Muscle of arm (tissue), 12 donors: ENCODE data around the gene TXN2. TPM values are rescaled to one million over a fixed set of nuclear protein-coding genes. Genes with fewer than 3 reads are reported as not detected.
"Not testable (repeated sequence)": the region's sequence is repeated elsewhere in the genome, so short reads cannot be mapped to it uniquely, and the experiment has no call there.

Source experiments
- DNase-seq: peaks from one replicate; pipeline ENCODE4 v3.0.0-alpha.2; 2013
- polyA plus RNA-seq, 12 donors: library from polyadenylated mRNA; unstranded; fragments of 120-200 nt; gene quantifications; one replicate each; pipeline ENCODE4 v1.2.1, GENCODE V29; 2013; ENCODE audit not compliant: insufficient read length in 12 of 12

TXN2 gene
- polyA plus RNA-seq, 12 donors: 98.7 to 118 (median 106) TPM; not detected in 1

DNA sequence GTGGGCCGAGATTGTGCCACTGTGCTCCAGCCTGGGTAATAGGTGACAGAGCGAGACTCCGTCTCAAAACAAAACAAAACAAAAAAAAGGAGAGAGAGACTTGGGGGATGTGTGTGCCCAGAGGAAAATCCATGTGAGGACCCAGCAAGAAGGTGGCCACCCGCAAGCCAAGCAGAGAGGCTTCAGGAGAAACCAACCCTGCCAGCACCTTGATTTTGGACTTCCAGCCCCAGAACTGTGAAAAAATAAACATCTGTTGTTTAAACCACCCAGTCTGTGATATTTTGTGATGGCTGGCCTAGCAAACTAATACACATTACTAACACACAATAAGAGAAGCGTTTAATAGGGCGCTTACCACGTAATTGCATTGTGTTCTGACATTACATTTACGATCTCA lies 21.2 kb downstream of the TXN2 start:
- DNase-seq: no peak

DNA sequence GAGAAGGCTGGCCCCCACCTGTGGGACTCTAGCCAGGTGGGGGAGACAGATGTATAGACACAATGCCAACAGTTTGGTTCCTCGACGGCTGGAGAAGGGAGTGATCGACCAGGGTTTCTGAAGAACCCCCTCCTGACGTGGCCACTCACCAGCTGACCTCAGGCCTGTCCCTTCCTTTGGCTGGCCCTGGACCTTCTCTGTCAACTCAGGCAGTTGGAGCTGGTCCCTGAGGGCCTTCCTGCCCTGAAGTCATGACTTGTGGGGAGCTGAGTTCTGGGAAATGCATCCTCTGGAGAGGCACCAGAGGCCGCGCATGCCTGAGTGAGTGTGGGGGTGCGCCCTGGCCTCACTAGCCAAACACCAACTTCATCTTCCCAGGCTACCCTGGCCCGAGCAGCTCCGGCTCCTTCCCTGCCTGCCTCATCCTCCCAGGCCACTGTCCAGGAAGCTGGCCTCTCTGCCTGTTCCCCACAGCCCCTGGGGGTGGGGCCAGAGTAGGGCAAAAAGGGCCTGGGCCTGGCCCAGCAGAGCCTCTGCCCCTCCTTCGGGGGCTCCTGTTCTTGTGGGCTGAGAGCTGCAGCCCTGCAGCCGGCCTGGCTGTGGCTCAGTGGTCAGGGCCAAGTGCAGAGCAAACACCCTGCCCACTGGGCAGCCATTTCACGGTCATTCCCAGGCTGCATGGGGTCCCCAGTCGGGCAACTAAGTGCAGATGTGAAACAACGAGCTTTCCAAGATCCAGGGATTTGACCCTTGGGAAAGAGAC lies 23.6 kb downstream of the TXN2 start:
- DNase-seq: no peak

DNA sequence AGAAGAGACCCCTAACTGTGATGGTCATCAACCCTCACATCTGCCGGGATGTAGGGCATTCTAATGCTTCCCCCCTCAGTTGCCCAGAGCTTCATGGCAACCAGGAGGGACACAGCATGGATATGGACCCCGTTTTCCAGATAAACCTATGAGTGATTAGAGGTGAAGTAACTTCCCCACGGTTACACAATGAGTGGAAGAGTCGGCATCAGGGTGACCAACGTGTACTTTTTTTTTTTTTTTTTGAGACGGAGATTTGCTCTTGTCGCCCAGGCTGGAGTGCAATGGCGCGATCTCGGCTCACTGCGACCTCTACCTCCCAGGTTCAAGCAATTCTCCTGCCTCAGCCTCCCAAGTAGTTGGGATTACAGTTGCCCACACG lies 25.0 kb downstream of the TXN2 start:
- no peak for DNase-seq

DNA sequence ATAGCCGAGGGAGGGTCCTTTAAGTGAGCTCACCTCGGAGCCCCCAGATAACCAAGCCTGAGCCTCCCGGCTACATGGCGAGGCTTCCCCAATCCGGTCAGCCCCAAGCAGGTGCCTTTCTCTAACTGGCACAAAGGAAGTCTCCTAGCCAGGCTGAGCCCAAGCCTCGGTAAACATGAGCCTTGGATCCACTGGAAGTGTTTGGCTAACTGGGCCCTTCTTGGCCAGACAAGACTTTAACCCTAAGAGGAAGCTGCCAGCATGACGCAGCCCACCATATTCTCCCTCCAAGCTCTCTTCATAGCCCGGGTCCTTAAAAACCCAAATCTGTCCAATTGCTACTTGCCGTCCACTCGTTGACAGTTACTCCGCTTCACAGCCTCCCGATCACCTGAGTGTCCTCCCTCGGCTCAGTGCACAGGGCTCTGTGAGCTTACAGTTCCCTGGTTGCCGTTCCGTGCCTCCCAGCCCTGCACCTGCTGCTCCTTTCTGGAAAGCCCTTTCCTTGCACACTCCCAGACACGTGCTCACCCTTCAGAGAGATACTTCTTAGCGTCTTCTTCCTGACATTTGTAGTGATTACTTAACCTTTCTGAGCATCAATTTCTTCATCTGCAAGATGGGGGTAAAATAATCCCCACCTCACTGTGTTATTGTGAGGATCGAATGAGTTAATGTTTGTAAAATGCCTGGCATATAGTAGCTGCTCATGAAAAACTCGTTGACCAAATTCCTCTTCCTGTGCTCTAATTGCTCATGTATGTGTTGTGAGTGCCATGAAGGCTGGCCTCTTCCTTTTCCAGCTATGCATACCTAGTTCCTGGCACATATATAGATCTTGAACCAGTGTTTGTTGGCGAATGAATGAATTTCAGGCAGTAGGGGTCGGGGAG lies 25.6 kb downstream of the TXN2 start:
- no peak for DNase-seq

DNA sequence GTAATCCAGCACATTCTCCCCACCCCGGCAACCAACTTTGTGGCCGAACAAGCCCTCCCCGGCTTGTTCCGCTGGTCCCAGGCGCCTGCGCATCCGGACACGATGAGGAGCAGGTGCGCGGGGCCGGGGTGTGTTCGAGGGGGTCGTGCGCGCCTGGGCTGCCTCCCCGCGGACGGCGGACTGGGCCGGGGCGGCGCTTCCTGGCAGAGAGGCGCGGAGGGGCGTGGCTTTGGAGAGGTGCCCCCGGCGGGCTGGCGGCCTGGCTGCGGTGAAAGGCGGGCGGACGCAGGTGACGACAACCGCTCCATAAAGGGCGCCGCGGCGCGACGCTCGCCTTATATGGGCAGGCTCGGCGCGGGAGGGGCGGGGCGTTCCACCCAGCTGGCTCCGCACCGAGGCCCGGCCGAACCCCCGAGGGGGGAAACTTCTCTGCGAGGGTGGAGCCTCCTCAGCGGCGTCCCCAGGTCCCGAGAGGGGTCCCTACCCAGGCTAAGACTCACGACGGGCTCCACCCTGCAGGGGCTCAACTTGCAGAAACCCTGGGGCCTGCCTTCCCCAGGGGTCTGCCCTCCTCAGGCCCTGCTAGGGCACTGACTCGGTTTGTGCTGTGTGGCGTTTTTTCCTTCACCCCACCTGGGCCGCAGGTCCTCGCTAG lies 26.4 kb downstream of the TXN2 start:
- peak; percentile 78 for DNase-seq

DNA sequence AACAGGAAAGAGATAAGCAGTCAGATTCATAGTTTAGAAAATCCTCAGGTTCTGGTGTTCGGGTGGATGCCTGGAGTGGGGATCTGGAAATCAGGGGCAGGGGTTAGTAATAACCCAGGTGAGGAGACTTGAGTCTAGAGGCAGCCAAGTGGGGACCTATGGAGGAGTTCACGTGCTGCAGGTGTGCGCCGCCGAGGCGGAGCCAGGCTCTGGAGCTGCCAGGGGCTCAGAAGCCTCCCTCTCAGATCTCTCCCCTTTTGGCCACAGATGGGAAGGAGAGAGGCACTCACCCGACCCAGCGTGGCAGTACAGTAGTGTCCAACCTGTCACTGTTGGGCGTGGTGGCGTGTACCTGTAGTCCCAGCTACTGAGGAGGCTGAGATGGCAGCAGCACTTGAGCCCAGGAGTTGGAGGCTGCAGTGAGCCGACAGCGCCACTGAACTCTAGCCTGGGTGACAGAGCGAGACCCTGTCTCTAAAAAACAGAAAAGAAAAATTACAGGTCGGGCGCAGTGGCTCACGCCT lies 27.5 kb downstream of the TXN2 start:
- DNase-seq: no peak

DNA sequence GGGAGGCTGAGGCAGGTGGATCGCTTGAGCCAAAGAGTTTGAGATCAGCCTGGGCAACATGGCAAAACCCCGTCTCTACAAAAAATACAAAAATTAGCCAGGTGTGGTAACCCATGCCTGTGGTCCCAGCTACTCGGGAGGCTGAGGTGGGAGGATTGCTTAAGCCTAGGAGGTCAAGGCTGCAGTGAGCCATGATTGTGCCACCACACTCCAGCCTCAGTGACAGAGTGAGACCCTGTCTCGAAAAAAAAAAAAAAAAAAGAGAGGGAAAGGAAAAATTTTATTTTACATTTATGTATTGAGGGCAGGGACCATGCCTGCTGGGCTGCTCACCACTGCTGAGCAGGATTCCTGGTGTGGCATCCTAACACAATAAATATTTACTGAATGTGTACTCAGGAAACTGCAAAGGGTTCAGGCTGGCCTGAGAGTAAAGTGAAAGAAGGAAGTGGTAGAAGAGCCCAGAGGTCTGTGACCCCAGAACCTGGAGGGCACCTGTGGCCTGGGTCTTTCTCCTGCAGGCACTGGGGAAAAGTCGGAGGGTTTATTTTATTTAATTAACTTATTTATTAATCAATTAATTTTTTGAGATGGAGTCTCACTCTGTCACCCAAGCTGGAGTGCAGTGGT lies 28.3 kb downstream of the TXN2 start:
- DNase-seq: not testable (repeated sequence)

DNA sequence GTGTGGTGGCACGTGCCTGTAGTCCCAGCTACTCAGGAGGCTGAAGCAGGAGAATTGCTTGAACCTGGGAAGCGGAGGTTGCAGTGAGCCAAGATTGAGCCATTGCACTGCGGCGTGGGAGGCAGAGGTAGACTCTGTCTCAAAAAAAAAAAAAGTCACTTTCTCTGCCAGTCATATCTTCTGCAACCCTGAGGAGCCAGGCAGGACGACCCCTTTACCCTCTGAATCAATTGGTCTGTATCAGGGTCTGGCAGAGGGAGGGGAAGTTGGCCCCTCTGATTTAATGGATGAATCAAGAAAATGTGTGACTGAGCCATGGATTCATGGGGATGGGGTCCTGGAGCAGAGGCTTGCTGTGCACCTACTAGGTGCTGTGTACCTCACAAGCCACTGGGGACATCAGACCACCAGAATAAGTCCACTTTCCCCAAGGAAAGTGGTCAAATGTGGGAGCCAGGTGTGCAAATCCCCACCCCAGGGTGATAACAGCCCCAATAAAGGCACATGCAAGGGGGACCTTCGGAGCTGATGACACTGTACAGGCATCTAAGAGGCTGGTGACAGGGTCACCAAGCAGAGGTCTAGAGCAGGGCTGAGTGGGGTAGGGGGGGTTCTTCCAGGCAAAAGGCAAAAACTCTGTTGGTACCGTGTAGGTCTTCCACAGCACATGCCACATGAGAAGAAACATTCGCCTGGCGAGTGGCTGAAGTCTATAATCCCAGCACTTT lies 29.0 kb downstream of the TXN2 start:
- DNase-seq: no peak

DNA sequence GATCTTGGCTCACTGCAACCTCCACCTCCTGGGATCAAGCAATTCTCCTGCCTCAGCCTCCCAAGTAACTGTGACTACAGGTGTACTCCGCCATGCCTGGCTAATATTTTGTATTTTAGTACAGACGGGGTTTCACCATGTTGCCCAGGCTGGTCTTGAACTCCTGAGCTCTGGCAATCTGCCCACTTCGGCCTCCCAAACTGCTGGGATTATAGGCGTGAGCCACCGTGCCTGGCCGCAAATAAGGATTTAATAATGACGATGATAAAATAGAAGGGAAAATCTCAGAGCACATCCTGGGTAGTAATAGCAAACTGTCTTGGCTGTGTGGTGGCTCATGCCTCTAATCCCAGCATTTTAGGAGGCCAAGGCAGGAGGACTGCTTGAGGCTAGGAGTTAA lies 30.5 kb downstream of the TXN2 start:
- DNase-seq: not testable (repeated sequence)

DNA sequence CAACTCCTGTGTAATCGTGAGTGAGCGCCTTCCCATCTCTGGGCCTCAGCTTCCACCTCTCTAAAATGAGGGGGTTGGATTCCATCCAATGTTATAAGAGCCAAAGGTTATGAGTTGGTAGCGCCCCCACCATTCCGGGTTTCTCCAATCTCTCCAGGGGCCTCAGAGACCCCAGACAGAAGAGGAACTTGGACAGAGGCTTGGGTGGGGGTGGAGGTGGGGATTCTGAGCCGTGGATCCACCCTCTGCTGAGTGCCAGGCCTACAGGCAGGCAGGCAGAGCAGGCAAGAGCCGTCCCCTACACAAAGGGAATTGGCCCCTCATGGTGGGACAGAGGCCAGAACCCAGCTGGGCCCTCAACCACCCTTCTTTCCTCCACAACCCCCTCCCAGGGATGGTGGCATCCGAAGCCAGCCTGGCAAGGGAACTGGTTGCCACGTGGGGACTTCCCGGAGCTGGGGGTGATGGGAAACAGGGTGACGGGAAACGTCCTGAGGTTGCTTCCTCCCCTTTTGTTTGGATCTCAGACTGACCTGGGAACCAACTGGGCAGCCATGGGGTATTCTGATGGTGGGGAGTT lies 31.8 kb downstream of the TXN2 start:
- DNase-seq: no peak

DNA sequence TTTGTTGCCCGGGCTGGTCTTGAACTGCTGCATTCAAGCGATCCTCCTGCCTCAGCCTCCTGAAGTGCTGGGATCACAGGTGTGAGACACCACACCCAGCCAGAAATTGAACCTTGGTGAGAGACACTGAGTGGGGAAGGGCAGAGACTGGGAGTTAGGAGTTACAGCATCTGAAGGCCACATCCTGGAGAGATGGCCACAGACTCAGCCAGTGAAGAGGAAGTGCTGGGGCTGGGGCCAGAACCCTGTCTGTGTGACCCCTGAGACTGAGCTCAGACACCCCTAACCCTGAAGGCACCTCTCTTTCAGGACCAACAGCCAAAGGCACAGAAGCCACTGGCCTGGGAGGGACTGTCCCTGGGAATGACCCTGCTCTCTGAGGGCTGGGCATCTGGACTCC lies 33.8 kb downstream of the TXN2 start:
- no peak for DNase-seq

DNA sequence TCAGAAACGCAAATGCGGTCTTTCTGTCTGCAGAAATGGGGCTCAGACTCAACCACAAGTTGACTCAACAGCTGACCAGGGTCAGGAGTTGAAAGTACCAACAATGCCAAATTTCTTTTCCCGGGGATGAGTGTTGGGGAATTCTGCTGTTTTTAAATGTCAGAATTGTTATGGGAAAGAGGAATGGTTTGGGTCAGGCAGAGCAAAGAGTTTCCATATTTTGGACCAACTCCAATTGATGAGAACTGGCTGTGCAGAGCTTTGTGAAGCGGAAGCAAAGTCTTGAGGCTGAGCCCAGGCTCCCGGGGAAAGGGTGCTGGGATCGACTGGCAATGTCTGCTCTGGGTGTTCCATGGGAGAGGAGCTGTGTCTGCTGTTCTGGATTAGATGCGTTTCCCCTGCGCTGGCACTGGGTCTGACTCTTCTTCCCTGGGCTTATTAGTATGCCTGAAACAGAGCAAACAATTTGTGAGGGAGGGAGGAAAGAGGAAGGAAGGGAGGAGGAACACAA lies 36.2 kb downstream of the TXN2 start:
- DNase-seq: no peak

DNA sequence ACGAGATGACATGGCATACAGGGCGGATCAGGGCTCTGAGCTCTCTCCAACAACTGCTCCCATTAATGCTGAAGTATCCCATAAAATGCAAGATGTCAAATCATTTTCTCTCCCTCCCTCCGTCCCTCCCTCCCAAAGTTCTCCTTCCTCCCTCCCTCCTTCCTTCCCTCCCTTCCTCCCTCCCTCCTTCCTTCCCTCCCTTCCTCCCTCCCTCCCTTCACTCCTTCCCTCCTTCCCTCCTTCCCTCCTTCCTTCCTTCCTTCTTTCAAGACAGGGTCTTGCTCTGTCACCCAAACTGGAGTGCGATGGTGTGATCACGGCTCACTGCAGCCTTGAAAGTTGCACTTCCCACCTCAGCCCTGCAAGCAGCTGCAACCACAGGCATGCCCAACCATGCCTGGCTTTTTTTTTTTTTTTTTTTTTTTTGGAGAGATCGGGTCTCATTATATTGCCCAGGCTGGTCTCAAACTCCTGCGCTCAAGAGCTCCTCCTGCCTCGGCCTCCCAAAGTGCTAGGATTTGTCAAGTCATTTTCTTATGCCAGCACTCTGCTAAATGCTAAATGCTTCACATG lies 38.2 kb downstream of the TXN2 start:
- DNase-seq: no peak

DNA sequence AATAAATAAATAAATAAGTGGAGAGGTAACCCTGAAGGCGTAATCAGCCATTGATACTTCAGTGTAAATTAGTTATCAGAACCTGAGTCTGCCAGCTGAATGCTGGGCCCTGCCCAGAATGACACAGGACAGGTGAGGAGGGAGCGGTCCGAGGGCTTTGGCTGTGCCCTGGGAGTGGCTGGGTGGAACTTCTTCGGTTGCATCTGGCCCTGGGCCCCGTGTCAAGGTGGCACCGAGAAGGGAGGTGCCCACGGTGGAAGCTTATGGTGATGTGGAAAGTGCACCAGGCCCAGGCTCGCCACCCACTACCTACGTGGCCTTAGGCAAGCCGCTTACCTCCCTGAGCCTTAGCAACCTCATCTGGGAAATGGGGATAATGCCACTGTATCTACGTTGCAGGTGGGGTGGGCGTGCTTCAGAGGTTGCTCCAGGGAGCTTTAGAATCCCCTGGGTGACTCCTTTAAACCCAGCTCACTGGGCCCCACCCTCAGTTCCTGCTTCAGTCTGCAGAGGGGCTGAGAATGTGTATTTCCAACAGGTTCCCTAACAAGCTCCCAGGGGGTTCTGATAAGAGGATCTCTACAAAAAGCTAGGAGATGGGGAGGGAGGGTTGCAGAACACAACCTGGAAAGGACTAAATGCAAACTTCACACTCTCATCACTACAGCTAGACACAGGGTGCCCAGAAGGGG lies 38.8 kb downstream of the TXN2 start:
- DNase-seq: no peak

DNA sequence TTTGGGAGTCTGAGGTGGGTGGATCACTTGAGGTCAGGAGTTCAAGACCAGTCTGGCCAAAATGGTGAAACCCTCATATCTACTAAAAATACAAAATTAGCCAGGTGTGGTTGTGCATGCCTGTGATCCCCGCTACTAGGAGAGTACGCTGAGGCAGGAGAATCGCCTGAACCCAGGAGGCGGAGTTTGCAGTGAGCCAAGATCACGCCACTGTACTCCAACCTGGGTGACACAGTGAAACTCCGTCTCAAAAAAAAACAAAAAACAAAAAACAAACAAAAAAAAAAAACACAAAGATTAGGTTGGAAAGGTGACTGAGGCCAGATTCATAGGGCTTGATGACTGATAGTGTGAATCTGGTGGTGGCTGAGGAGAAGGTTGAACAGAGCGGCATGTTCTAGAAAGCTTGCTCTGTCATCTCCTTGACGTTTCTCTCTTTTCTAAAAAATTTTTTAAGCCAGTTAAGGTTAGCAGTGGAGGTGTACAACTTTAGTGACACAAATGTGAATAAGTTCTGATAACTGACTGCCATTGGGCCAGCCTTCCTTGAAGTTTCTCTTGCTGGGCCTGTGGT lies 40.9 kb downstream of the TXN2 start:
- no peak for DNase-seq

DNA sequence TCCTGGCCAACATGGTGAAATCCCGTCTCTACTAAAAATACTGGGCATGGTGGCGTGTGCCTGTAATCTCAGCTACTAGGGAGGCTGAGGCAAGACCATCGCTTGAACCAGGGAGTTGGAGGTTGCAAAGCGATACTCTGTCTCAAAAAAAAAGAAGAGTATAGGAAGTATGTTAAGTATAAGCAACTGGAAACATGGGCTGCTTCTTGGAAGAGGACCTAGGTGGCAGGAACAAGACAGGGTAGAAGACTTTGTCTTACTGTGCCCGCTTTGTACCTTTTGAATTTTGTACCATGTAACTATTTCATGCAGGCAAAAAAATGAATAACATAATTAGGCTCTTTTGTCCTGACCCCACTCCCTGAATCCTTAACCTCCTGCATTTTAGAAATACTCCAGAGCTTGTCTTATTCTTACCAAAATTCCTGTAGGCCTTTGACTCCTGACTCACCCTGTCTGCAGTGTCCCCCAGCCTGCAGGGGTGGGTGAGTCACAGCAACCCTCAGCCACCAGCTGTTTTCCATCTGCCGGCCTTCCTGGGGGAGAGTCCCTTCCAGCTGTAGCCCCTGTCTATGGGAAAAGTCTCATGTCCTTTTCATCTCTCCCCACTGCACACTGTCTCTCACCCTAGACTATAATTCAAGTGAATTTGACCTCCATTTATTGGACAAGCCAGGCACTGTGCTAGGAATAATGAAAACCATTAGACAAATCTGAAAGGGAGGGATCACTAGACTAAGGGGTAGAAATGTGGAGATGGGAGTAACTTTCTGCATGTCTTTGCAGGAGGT lies 41.8 kb downstream of the TXN2 start:
- DNase-seq: no peak

DNA sequence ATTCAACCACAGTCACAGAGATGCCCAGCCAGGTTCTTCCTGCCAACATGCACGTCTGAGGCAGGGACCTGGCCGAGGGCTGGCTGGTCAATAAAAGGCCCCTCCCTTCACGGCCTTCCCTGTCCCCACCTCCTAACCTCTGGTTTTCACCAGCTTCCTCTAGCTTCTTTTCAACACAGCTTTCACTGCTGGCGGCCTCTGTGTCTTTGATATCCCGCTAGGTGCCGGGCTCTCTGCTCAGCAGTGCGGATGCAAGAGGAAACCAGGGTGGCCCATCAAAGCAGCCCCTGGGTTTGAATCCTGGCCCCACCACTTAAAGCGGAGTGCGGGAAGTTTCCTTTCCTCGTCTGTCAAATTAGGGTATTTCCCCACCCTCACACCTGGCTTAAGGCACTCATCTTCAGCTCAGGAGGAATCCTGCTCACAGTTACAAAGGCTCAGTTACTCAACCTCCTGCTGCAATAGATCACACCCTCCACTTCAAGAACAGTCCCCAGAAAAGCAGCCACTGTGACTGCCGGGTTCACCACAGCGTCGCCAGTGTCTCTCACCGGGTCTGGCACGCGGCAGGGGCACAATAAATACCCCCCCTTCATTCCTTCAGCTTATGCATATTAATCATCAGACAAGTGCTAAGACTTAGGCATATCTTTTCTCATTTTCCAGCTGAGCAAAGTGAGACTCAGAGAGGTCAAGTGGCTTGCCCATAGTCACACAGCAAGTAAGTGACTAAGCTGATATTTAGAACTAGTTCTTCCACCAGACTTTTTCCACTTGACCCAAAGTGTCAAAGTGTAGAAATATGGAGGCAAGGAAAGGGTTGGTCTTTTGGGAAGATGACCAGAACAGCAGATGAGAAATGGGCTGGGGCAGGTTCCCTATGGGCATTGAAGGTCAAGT lies 45.7 kb downstream of the TXN2 start:
- DNase-seq: no peak
